ENCODE results near the gene DYTN.

GRCh38 chr2:206683546-206683945 is 34.6 kb downstream of the DYTN start:
- no peak for TF ChIP-seq EZH2 (IDR thresholded peaks at IDR 0.05; ENCODE audit: borderline replicate concordance, low read depth, low read length, severe bottlenecking)
- no peak for TF ChIP-seq CTCF (IDR thresholded peaks at IDR 0.05; ENCODE audit: borderline replicate concordance, extremely low read depth, low read length, poor library complexity, severe bottlenecking)

All from DND-41 (cell line).